IPS-20b (cell line): ENCODE measurements around the gene TCF7L1.

Experiments
- H3K27ac ChIP-seq: one replicate; pipeline ENCODE4 v1.5.1; 2013; ENCODE audit warnings: low read length
- H3K27me3 ChIP-seq: 2 replicates; pipeline ENCODE4 v1.6.1; 2013; ENCODE audit warnings: mild to moderate bottlenecking, low read length, inconsistent platforms; ENCODE audit not compliant: insufficient read depth
- H3K36me3 ChIP-seq: 2 replicates; pipeline ENCODE4 v1.6.1; 2013; ENCODE audit warnings: low read depth, mild to moderate bottlenecking, inconsistent platforms, low read length, moderate library complexity; ENCODE audit not compliant: insufficient read depth
- H3K4me1 ChIP-seq: 2 replicates; pipeline ENCODE4 v1.6.1; 2013; ENCODE audit warnings: mild to moderate bottlenecking, control low read depth, inconsistent platforms, low read length, moderate library complexity; ENCODE audit not compliant: insufficient read depth
- H3K4me3 ChIP-seq: 2 replicates; pipeline ENCODE4 v1.5.1; 2013; ENCODE audit warnings: mild to moderate bottlenecking, low read length, inconsistent platforms
- H3K9ac ChIP-seq: 2 replicates; pipeline ENCODE4 v1.6.1; 2013; ENCODE audit warnings: low read depth, mild to moderate bottlenecking, inconsistent platforms, low read length, moderate library complexity
- H3K9me3 ChIP-seq: 2 replicates; pipeline ENCODE4 v1.6.1; 2013; ENCODE audit warnings: mild to moderate bottlenecking, low read depth, low read length, inconsistent platforms; ENCODE audit not compliant: insufficient read depth

Gene TCF7L1

DNA sequence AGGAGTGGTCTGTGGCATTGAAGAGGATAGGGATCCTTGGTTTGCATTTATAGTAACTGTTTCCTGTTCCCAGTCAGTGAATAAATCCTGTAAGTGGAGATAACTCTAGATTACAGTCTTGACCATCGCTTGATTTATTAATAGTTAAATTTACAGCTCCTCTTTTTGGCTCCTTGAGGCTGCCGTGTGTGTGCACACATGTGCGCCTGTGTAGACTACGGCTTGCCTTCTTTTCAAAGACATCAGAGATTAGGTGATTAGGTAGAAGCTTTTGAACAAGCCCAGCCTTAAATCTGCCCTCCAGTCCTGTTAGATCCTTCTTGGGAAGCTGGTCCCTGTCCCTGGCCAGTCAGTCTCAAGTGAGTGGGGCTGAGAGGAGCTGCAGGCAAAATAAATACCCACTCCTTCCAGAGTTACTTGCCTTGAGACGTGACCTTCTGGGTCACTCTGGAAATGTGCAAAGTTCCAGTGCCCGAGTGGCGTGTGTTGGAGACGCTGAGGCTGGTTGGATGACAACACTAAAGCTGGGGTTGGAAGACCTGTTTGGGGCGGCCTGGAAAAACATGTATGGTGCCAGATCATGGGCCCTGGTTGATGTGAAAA, 32.0 kb downstream of the TCF7L1 start:
- Histone ChIP-seq H3K9ac (no peak overlapping the region), H3K27ac (no peak overlapping the region), H3K4me1 (peaks cover 35% of the 10 kb centered on the region), H3K9me3 (no peaks in the 10 kb centered on the region), H3K4me3 (no peak overlapping the region), H3K36me3 (peaks cover 7% of the 10 kb centered on the region; the same call in 1 of the 2 replicates), H3K27me3 (no peaks in the 10 kb centered on the region)

GRCh38 chr2:85166021-85166420, 32.8 kb downstream of the TCF7L1 start:
- no peaks in the 10 kb centered on the region for H3K9me3 ChIP-seq
- H3K4me1 ChIP-seq = peaks cover 39% of the 10 kb centered on the region
- no peaks in the 10 kb centered on the region for H3K27me3 ChIP-seq
- no peak overlapping the region for H3K9ac ChIP-seq
- H3K4me3 ChIP-seq = no peak overlapping the region
- H3K27ac ChIP-seq = no peak overlapping the region
- H3K36me3 ChIP-seq = peaks cover 7% of the 10 kb centered on the region; the same call in 1 of the 2 replicates

GRCh38 chr2:85167479-85167878, 34.3 kb downstream of the TCF7L1 start:
- Histone ChIP-seq H3K9ac (no peak overlapping the region), H3K4me1 (peaks cover 33% of the 10 kb centered on the region), H3K36me3 (peaks cover 7% of the 10 kb centered on the region; the same call in 1 of the 2 replicates), H3K9me3 (no peaks in the 10 kb centered on the region), H3K27ac (no peak overlapping the region), H3K27me3 (no peaks in the 10 kb centered on the region), H3K4me3 (no peak overlapping the region)

DNA sequence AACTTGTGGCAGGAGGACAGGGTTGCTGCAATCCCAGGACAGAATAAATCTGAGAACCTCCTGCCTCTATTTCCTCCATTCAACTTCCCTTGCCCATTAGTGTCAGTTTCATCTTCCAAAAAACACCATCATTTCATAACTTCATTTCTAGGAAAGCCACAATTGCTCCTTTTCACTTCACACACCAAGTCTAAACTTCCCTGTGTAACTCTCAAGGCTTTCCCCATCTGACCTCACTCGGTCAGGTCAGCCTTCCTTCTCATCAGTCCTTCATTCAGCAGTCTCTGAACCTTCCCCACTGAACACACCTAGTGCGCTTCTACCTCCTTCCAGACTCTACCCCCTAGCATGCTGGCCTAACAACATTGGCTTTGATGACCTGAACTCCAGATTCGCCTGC, 35.8 kb downstream of the TCF7L1 start:
- no peaks in the 10 kb centered on the region for H3K27me3 ChIP-seq
- peaks cover 7% of the 10 kb centered on the region; the same call in 1 of the 2 replicates for H3K36me3 ChIP-seq
- no peak overlapping the region for H3K4me3 ChIP-seq
- no peak overlapping the region for H3K27ac ChIP-seq
- peaks cover 19% of the 10 kb centered on the region; the same call in 1 of the 2 replicates for H3K4me1 ChIP-seq
- H3K9me3 ChIP-seq = no peaks in the 10 kb centered on the region
- H3K9ac ChIP-seq = no peak overlapping the region

GRCh38 chr2:85169581-85169980, 36.4 kb downstream of the TCF7L1 start:
- H3K9me3 ChIP-seq = no peaks in the 10 kb centered on the region
- H3K27ac ChIP-seq = no peak overlapping the region
- H3K9ac ChIP-seq = no peak overlapping the region
- H3K36me3 ChIP-seq = peaks cover 7% of the 10 kb centered on the region; the same call in 1 of the 2 replicates
- no peak overlapping the region for H3K4me3 ChIP-seq
- no peaks in the 10 kb centered on the region for H3K27me3 ChIP-seq
- H3K4me1 ChIP-seq = peaks cover 13% of the 10 kb centered on the region; the same call in 1 of the 2 replicates

DNA sequence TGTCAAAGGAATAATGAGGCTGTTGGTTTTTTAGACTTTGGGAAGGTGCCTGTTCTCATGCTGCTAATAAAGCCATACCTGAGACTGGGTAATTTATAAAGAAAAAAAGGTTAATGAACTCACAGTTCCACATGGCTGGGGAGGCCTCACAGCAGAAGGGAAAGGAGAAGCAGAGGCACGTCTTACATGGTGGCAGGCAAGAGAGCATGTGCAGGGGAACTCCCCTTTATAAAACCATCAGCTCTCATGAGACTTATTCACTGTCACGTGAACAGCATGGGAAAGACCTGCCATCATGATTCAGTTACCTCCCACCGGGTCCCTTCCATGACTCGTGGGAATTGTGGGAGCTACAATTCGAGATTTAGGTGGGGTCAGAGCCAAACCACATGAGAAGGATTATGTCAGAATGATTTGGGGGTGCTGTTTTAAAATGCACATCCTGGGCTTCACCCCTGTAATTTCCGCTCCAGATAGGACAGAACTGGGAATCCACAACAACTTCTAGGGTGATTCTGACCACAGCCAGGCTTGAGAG, 37.8 kb downstream of the TCF7L1 start:
- no peak overlapping the region for H3K9ac ChIP-seq
- H3K4me1 ChIP-seq = peaks cover 22% of the 10 kb centered on the region
- H3K4me3 ChIP-seq = no peak overlapping the region
- peaks cover 7% of the 10 kb centered on the region; the same call in 1 of the 2 replicates for H3K36me3 ChIP-seq
- H3K9me3 ChIP-seq = no peaks in the 10 kb centered on the region
- no peaks in the 10 kb centered on the region for H3K27me3 ChIP-seq
- H3K27ac ChIP-seq = no peak overlapping the region

GRCh38 chr2:85171916-85172315, 38.7 kb downstream of the TCF7L1 start:
- Histone ChIP-seq H3K4me3 (no peak overlapping the region), H3K27me3 (no peaks in the 10 kb centered on the region), H3K4me1 (peaks cover 22% of the 10 kb centered on the region), H3K27ac (no peak overlapping the region), H3K9me3 (no peaks in the 10 kb centered on the region), H3K36me3 (peaks cover 7% of the 10 kb centered on the region; the same call in 1 of the 2 replicates), H3K9ac (no peak overlapping the region)

DNA sequence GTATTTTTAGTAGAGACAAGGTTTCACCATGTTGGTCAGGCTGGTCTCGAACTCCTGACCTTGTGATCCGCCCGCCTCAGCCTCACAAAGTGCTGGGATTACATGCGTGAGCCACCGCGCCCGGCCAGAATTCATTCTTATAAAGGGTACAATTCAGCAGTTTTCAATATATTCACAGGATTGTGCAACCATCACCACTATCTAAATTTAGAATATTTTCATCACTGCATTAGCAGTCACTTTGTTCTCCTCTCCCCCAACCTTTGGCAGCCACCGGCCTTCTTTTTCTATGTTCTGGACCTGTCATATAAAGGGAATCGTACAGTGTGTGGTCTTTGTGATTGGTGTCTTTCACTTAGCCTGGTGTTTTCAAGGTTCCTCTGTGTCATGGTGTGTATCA, 40.7 kb downstream of the TCF7L1 start:
- H3K36me3 ChIP-seq = peaks cover 8% of the 10 kb centered on the region; the same call in 1 of the 2 replicates
- no peaks in the 10 kb centered on the region for H3K27me3 ChIP-seq
- H3K4me1 ChIP-seq = peaks cover 35% of the 10 kb centered on the region

DNA sequence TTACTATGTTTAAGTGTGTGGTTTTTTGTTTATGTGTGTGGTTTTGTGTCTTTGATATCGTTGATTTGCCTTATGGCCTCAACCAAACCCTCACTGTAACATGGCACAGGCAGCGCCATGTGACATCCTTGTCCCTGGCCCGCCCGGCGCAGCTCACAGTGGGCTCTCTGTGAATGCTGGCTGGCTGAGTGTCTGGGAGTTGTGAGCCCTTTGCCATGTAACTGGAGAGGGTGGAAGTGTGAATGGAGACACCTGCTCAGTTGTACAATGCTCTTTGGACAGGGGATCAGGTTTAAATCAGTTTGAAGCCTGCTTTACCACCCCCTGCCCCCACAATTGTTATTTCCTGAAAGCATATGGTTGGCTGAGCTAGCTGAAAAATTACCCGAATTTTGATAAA, 41.8 kb downstream of the TCF7L1 start:
- peak overlapping the region; percentile 5; the same call in 1 of the 2 replicates for H3K9ac ChIP-seq
- H3K4me3 ChIP-seq = no peak overlapping the region
- H3K9me3 ChIP-seq = no peaks in the 10 kb centered on the region
- H3K27me3 ChIP-seq = no peaks in the 10 kb centered on the region
- H3K4me1 ChIP-seq = peaks cover 46% of the 10 kb centered on the region
- H3K27ac ChIP-seq = no peak overlapping the region
- H3K36me3 ChIP-seq = peaks cover 8% of the 10 kb centered on the region; the same call in 1 of the 2 replicates

More for the DNA sequence above, 40.7 kb downstream of the TCF7L1 start:
- H3K4me3 ChIP-seq = no peak overlapping the region
- no peak overlapping the region for H3K27ac ChIP-seq
- H3K9ac ChIP-seq = no peak overlapping the region
- no peaks in the 10 kb centered on the region for H3K9me3 ChIP-seq

DNA sequence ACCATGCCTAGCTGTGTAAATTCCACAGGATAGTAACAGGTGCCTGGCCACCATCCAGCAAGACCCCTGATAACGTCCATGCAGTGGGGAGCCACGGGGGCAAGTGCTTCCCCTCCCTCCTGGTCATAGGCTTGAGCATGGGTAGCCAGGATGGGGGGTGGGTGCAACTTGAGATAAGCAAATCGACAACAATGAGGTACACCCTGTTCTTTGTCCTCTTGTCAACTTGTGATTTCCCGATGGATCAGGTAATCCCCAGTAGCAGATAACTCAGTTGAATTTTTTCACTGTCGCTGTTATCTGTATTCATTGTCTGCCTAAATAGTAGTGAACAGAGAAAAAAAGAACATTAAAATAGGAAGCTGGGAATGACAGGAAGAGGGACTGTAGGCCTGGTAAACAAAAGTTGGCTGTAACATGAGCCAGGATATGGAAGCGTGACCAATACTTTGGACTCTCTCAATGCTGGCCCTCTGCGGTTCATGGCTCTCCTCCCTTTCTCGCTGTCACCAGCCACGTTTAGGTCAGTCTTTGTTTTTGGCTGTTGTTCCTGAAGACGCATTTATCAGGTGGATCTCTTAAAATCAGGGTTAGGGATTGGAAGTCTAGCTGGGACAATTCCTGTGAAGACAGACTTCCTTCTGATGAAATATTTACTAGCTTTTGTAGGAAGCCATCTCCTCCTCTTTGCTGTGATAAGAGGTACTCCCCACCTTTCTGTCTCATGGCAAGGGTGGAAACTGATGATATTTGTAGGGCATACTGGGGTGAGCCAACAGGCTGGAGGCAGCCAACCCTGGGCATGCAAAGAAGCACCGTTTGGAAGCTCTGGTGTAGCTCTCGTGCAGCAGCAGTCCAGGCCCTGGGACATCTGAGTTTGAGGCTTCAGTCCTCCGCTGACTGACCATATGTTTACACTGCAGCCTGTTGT, 42.4 kb downstream of the TCF7L1 start:
- no peaks in the 10 kb centered on the region for H3K9me3 ChIP-seq
- H3K27ac ChIP-seq = no peak overlapping the region
- H3K4me1 ChIP-seq = peaks cover 47% of the 10 kb centered on the region
- H3K9ac ChIP-seq = peak overlapping the region; percentile 5; the same call in 1 of the 2 replicates
- H3K4me3 ChIP-seq = no peak overlapping the region
- no peaks in the 10 kb centered on the region for H3K27me3 ChIP-seq
- H3K36me3 ChIP-seq = peaks cover 11% of the 10 kb centered on the region; the same call in 1 of the 2 replicates

DNA sequence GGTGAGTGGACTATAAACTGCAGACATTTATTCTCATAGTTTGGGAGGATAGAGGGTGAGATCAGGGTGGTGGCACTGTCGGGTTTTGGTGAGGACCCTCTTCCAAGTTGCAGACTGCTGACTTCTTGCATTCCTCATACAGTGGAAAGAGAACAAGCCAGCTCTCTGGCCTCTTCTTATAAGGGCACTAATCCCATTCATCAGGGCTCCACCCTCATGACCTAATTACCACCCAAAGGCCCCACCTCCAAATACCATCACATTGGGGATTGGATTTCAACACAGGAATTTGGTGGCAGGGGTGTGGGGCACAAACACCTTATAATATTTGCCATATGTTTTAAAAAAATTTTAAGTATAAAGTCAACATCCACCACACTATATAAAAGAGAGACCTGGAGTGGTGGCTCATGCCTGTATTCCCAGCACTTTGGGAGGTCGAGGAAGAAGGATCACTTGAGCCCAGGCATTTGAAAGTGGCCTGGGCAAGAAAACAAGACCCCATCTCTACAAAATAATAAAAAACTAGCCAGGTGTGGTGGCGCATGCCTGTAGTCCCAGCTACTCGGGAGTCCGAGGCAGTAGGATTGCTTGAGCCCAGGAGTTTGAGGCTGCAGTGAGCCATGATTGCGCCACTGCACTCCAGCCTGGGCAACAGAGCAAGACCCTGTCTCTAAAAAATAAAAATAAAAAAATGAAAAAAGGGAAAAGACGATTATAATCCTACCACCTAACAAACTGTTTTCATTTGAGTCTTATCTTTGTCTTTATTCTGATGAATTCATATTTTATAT, 44.0 kb downstream of the TCF7L1 start:
- Histone ChIP-seq H3K9ac (no peak overlapping the region), H3K4me3 (no peak overlapping the region), H3K36me3 (peaks cover 12% of the 10 kb centered on the region; the same call in 1 of the 2 replicates), H3K27me3 (no peaks in the 10 kb centered on the region), H3K9me3 (no peaks in the 10 kb centered on the region), H3K4me1 (peaks cover 52% of the 10 kb centered on the region), H3K27ac (no peak overlapping the region)
